Suprapubic skin (tissue), 4 donors: ENCODE measurements around the gene MSL3B.

Experiments used
- DNase-seq, 2 donors: peaks; one replicate each; pipeline ENCODE4 v3.0.0-alpha.2; 2019; ENCODE audit warnings: low spot score in 2 of 2
- H3K27ac ChIP-seq: fragments of 200-600 bp; sonication (generic); one replicate; pipeline ENCODE4 v1.5.1; 2019
- H3K27me3 ChIP-seq: fragments of 200-600 bp; sonication (generic); one replicate; pipeline ENCODE4 v1.5.1; 2019
- H3K36me3 ChIP-seq: fragments of 200-600 bp; sonication (generic); one replicate; pipeline ENCODE4 v1.5.1; 2019
- H3K4me1 ChIP-seq: fragments of 200-600 bp; sonication (generic); one replicate; pipeline ENCODE4 v1.5.1; 2019
- H3K4me3 ChIP-seq: fragments of 200-600 bp; sonication (generic); one replicate; pipeline ENCODE4 v1.5.1; 2019; ENCODE audit warnings: mild to moderate bottlenecking
- H3K9me3 ChIP-seq: fragments of 200-600 bp; sonication (generic); one replicate; pipeline ENCODE4 v1.5.1; 2019
- CTCF ChIP-seq, 2 donors: fragments of 200-600 bp in 1 of 2; fragments of 450-650 bp in 1 of 2; sonication (generic) in 1 of 2; IDR thresholded peaks; one replicate each; pipeline ENCODE4 v1.5.1; 2016 to 2019; ENCODE audit warnings: antibody characterized with exemption in 2 of 2, mild to moderate bottlenecking in 1 of 2, moderate library complexity in 1 of 2
- EP300 ChIP-seq: sonication (generic); formaldehyde crosslinking; IDR thresholded peaks from one replicate; pipeline ENCODE4 v1.6.1; 2017; ENCODE audit warnings: antibody characterized with exemption
- POLR2A ChIP-seq, 2 donors: fragments of 450-650 bp; IDR thresholded peaks; one replicate each; pipeline ENCODE4 v1.6.1; 2017; ENCODE audit warnings: antibody characterized with exemption in 2 of 2, mild to moderate bottlenecking in 2 of 2, moderate library complexity in 2 of 2
- POLR2AphosphoS5 ChIP-seq, 3 donors: sonication (generic); formaldehyde crosslinking; IDR thresholded peaks; one replicate each; pipeline ENCODE4 v1.6.1; 2017; ENCODE audit warnings: antibody characterized with exemption in 3 of 3
- WGBS: methylation state at CpG from one replicate; pipeline ENCODE4 v1.1.5; 2018; 5-methylcytosine and 5-hydroxymethylcytosine counted together

Gene MSL3B

GRCh38 chr2:233820774-233821105 is 47.4 kb downstream of the MSL3B start:
- DNase-seq: peak in 1 of 2 donors; percentile 52
- Histone ChIP-seq H3K4me1 (no peaks in the 10 kb centered on the region), H3K27ac (no peak overlapping the region), H3K9me3 (no peaks in the 10 kb centered on the region), H3K36me3 (no peaks in the 10 kb centered on the region), H3K4me3 (no peak overlapping the region), H3K27me3 (no peaks in the 10 kb centered on the region)
- 84% methylated on average over 5 of the region's 6 CpGs for WGBS
- TF ChIP-seq POLR2AphosphoS5 (IDR thresholded peaks at IDR 0.05) (no peak), EP300 (no peak), CTCF (IDR thresholded peaks at IDR 0.05) (no peak), POLR2A (IDR thresholded peaks at IDR 0.05) (no peak)

- no peaks in the 10 kb centered on the region for H3K27me3 ChIP-seq
- no peaks in the 10 kb centered on the region for H3K4me1 ChIP-seq
- H3K9me3 ChIP-seq: no peaks in the 10 kb centered on the region
- peak; percentile 44 to 69 for DNase-seq
- TF ChIP-seq CTCF (IDR thresholded peaks at IDR 0.05) (no peak), EP300 (no peak), POLR2AphosphoS5 (IDR thresholded peaks at IDR 0.05) (no peak), POLR2A (IDR thresholded peaks at IDR 0.05) (no peak)
- H3K27ac ChIP-seq: no peak overlapping the region
- 71% methylated on average over 5 of the region's 18 CpGs for WGBS
- H3K4me3 ChIP-seq: no peak overlapping the region
- no peaks in the 10 kb centered on the region for H3K36me3 ChIP-seq
Observed at GRCh38 chr2:233819884-233820773, 48.1 kb downstream of the MSL3B start.

DNA sequence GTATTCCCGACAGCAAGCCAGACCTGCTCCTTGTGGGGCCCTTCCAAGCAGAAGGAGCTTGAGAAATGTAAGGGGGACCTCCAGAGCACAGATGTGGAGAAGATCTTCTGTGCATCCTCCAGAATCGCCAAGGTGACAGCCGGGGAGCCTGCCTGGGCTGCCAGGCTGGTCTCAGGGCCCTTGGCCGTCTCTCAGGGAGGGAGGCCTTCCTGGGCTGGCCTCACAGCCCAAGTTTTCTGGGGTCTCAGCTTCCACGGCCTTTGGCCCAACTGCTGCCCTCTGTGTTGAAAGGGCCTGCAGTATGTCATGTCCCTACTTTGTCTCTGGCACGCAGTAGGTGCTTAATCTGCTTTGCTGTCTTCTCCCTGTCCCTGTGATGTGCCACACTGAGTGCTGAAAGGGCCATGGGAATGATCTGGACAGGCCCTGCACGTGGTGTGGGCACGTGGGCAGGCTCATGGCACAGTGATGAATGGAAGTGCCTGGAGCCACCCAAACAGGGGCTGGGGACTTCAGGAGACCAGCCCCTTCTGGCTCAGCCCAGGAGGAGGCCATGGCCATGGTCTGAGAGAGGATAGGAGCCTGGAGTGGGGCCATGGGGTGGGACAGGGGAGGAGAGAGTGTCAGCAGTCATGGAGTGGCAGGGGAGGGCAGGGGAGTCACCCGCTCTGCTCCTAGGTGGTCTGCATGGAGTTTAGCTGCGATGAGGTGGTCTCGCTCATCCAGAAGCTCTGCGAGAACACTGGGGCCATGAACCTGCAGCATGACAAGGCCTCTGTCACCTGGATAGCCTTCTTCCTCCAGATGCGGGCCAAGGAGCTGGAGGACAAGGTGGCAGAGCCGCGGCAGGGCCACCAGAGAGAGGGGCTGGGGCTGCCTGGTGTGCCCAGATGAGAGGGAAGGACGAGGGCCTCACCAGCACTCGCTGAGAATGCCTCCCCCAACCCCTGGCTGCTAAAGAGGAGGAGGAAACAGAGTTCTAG is 49.3 kb downstream of the MSL3B start:
- 83% methylated on average over 15 of the region's 17 CpGs for WGBS
- Histone ChIP-seq H3K4me3 (no peak overlapping the region), H3K9me3 (no peaks in the 10 kb centered on the region), H3K36me3 (no peaks in the 10 kb centered on the region), H3K4me1 (no peaks in the 10 kb centered on the region), H3K27me3 (no peaks in the 10 kb centered on the region), H3K27ac (no peak overlapping the region)
- peak; percentile 47 to 61 for DNase-seq
- TF ChIP-seq POLR2AphosphoS5 (IDR thresholded peaks at IDR 0.05) (no peak), CTCF (IDR thresholded peaks at IDR 0.05) (no peak), EP300 (no peak), POLR2A (IDR thresholded peaks at IDR 0.05) (no peak)

- 97% methylated on average over 9 of the region's 11 CpGs for WGBS
- Histone ChIP-seq H3K36me3 (no peaks in the 10 kb centered on the region), H3K9me3 (no peaks in the 10 kb centered on the region), H3K27ac (no peak overlapping the region), H3K4me1 (no peaks in the 10 kb centered on the region), H3K4me3 (no peak overlapping the region), H3K27me3 (no peaks in the 10 kb centered on the region)
- no peak for TF ChIP-seq CTCF (IDR thresholded peaks at IDR 0.05)
- no peak for TF ChIP-seq POLR2AphosphoS5 (IDR thresholded peaks at IDR 0.05)
- no peak for TF ChIP-seq EP300
- TF ChIP-seq POLR2A (IDR thresholded peaks at IDR 0.05): no peak
- peak; percentile 35 to 72 for DNase-seq
Observed at GRCh38 chr2:233817995-233818638, 50.1 kb downstream of the MSL3B start.
